SK-N-SH treated with all-trans-retinoic acid at 6 μM for 48 hours (cell line): ENCODE results near the gene MAP1B.

Experiments used
- ATAC-seq: fragments of 200-7000 bp; cut with Tn5 transposase; 3 replicates; pipeline ENCODE4 v1.9.1; 2020; ENCODE audit warnings: mild to moderate bottlenecking, moderate library complexity
- BACH2 ChIP-seq: fragments of 250-450 bp; sonication (Bioruptor Pico); IDR thresholded peaks from 2 replicates; pipeline ENCODE4 v1.9.0; 2021; ENCODE audit warnings: mild to moderate bottlenecking, borderline replicate concordance
- CSDC2 ChIP-seq: fragments of 250-450 bp; sonication (Bioruptor Pico); IDR thresholded peaks from 2 replicates; pipeline ENCODE4 v1.5.0; 2020; ENCODE audit warnings: mild to moderate bottlenecking, moderate library complexity
- ESRRG ChIP-seq: fragments of 250-450 bp; sonication (Bioruptor Pico); IDR thresholded peaks from 2 replicates; pipeline ENCODE4 v1.6.1; 2021; ENCODE audit warnings: mild to moderate bottlenecking
- GLIS3 ChIP-seq: fragments of 250-450 bp; sonication (Bioruptor Pico); IDR thresholded peaks from 2 replicates; pipeline ENCODE4 v1.5.0; 2020; ENCODE audit warnings: mild to moderate bottlenecking, moderate library complexity
- ISL1 ChIP-seq: fragments of 250-450 bp; sonication (Bioruptor Pico); IDR thresholded peaks from 2 replicates; pipeline ENCODE4 v2.1.2; 2022; ENCODE audit warnings: mild to moderate bottlenecking, moderate library complexity
- OSR1 ChIP-seq: fragments of 250-450 bp; sonication (Bioruptor Pico); IDR thresholded peaks from 2 replicates; pipeline ENCODE4 v1.8.0; 2022; ENCODE audit warnings: moderate library complexity, mild to moderate bottlenecking, inconsistent platforms
- POU6F1 ChIP-seq: fragments of 250-450 bp; sonication (Bioruptor Pico); IDR thresholded peaks from 2 replicates; pipeline ENCODE4 v1.8.0; 2021; ENCODE audit warnings: low read depth, mild to moderate bottlenecking, moderate library complexity, borderline replicate concordance
- PPARA ChIP-seq: fragments of 250-450 bp; sonication (Bioruptor Pico); IDR thresholded peaks from 2 replicates; pipeline ENCODE4 v1.5.0; 2020; ENCODE audit warnings: mild to moderate bottlenecking, borderline replicate concordance
- RARB ChIP-seq: fragments of 250-450 bp; sonication (Bioruptor Pico); IDR thresholded peaks from 2 replicates; pipeline ENCODE4 v1.8.0; 2021; ENCODE audit warnings: mild to moderate bottlenecking, moderate library complexity
- SNAI2 ChIP-seq: fragments of 250-450 bp; sonication (Bioruptor Pico); IDR thresholded peaks from 2 replicates; pipeline ENCODE4 v1.5.0; 2020; ENCODE audit warnings: mild to moderate bottlenecking, moderate library complexity
- TCF4 ChIP-seq: fragments of 250-450 bp; sonication (Bioruptor Pico); IDR thresholded peaks from 2 replicates; pipeline ENCODE4 v1.8.0; 2021; ENCODE audit warnings: mild to moderate bottlenecking, moderate library complexity, borderline replicate concordance
- TOX ChIP-seq: fragments of 250-450 bp; sonication (Bioruptor Pico); IDR thresholded peaks from 2 replicates; pipeline ENCODE4 v1.8.0; 2021; ENCODE audit warnings: mild to moderate bottlenecking, moderate library complexity, borderline replicate concordance
- TSHZ2 ChIP-seq: fragments of 250-450 bp; sonication (Bioruptor Pico); IDR thresholded peaks from 2 replicates; pipeline ENCODE4 v1.5.0; 2020; ENCODE audit warnings: mild to moderate bottlenecking, moderate library complexity
- ZC3H10 ChIP-seq: fragments of 250-450 bp; sonication (Bioruptor Pico); IDR thresholded peaks from 2 replicates; pipeline ENCODE4 v1.5.1; 2021; ENCODE audit warnings: mild to moderate bottlenecking, moderate library complexity
- ZFP30 ChIP-seq: fragments of 450-650 bp; formaldehyde crosslinking; IDR thresholded peaks from 2 replicates; pipeline ENCODE4 v1.5.0; 2022; ENCODE audit warnings: mild to moderate bottlenecking, moderate library complexity
- ZNF70 ChIP-seq: fragments of 450-650 bp; formaldehyde crosslinking; IDR thresholded peaks from 2 replicates; pipeline ENCODE4 v1.5.0; 2020; ENCODE audit warnings: mild to moderate bottlenecking, moderate library complexity
- ZNF8 ChIP-seq: fragments of 450-650 bp; formaldehyde crosslinking; IDR thresholded peaks from 2 replicates; pipeline ENCODE4 v1.5.0; 2020; ENCODE audit warnings: mild to moderate bottlenecking, moderate library complexity
- TF ChIP-seq, protein P1 (sequence below): fragments of 250-450 bp; sonication (Bioruptor Pico); IDR thresholded peaks from 2 replicates; pipeline ENCODE4 v1.5.1; 2020; ENCODE audit warnings: low read depth, mild to moderate bottlenecking, moderate library complexity

The MAP1B gene

DNA sequence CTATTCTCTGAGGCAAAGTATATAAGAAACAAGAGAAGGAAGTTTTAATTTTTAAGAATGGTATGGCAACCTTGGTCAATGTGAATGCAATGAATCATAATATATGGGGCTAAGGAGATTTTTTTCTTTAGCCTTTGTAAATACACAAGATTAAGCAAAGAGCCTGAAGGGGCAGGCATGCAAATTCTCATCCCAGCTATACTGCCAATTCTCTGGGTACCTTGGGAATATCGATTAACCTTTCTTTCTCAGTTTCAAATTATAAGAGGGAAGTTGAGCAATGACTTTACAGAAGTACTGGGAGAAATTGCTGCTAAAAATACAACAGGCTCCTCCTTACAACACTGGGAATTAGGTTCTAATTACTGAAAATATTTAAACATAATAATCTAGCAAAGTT, 115.2 kb downstream of the MAP1B start (continued):
- TF ChIP-seq POU6F1 (CRISPR knock-in tag) (no peak), ESRRG (CRISPR knock-in tag) (no peak), ISL1 (CRISPR knock-in tag) (no peak), SNAI2 (CRISPR knock-in tag) (no peak)
- TF ChIP-seq, all 23 proteins: peak for 0

- TF ChIP-seq TCF4 (CRISPR knock-in tag): no peak
- no peak for TF ChIP-seq ISL1 (CRISPR knock-in tag)
- no peak for TF ChIP-seq OSR1 (CRISPR knock-in tag)
- TF ChIP-seq ZNF70: no peak
- TF ChIP-seq TSHZ2 (CRISPR knock-in tag): no peak
- no peak for TF ChIP-seq GLIS3 (CRISPR knock-in tag)
- TF ChIP-seq RARB (CRISPR knock-in tag): no peak
- TF ChIP-seq ESRRG (CRISPR knock-in tag): no peak
- TF ChIP-seq ZC3H10 (CRISPR knock-in tag): no peak
- no peak for TF ChIP-seq CSDC2 (CRISPR knock-in tag)
- TF ChIP-seq, protein P1, sequence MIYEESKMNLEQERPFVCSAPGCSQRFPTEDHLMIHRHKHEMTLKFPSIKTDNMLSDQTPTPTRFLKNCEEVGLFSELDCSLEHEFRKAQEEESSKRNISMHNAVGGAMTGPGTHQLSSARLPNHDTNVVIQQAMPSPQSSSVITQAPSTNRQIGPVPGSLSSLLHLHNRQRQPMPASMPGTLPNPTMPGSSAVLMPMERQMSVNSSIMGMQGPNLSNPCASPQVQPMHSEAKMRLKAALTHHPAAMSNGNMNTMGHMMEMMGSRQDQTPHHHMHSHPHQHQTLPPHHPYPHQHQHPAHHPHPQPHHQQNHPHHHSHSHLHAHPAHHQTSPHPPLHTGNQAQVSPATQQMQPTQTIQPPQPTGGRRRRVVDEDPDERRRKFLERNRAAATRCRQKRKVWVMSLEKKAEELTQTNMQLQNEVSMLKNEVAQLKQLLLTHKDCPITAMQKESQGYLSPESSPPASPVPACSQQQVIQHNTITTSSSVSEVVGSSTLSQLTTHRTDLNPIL: no peak
- ATAC-seq: no peak
Measured at GRCh38 chr5:72223371-72223770, 116.1 kb downstream of the MAP1B start.

DNA sequence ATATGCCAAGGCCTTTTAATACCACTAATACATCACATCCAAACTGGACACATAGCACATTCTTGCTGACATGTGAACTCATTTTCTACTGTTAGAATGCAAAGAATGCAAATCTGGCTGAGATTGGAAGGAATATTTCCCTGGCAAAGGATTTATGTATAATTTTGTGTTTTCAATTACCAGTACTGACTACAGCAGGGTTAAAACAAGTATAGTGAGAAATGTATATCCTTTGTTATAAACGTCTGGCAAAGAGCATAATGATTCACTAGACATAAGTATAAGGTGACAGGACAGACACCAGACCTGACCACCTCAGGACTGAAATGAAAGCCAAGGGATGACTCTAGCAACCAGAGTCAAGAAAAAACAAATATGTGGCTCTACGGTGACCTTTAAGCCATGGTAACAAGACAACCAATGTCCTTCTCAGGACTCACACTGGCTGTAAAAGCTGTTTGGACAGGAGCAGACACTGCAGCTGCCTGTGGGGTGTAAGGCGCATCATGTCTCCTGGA, 117.7 kb downstream of the MAP1B start:
- 0 out of 2 replicates have a peak, but pooled peaks have one; percentile 5 for TF ChIP-seq ZNF8
- TF ChIP-seq, protein P1: peak; percentile 61; the same call in 1 of the 2 replicates
- no peak for TF ChIP-seq BACH2
- TF ChIP-seq ISL1 (CRISPR knock-in tag): peak; percentile 96
- 0 out of 2 replicates have a peak, but pooled peaks have one; percentile 15 for TF ChIP-seq POU6F1 (CRISPR knock-in tag)
- peak; percentile 91 for ATAC-seq

DNA sequence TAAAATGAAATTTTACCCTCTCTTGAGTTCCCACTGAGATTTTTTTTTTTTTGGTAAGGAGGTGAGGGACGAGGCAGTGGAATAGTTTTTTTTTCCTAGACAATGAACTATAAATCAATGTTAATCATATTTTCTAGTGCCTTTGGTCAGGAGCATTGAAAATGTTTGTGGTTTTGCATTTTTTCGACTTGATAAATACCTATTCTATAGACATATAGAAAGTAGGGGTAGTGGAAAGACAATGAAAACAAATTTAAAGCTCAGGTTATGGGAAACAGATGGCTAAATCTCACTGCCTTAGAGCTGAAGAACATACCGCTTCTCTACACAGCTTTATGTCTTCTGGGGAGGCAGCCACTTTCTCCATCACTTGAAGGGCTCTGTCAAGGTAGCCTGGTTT, 118.5 kb downstream of the MAP1B start:
- TF ChIP-seq ZFP30 (CRISPR knock-in tag) (no peak), TOX (CRISPR knock-in tag) (no peak)
- ATAC-seq: no peak

DNA sequence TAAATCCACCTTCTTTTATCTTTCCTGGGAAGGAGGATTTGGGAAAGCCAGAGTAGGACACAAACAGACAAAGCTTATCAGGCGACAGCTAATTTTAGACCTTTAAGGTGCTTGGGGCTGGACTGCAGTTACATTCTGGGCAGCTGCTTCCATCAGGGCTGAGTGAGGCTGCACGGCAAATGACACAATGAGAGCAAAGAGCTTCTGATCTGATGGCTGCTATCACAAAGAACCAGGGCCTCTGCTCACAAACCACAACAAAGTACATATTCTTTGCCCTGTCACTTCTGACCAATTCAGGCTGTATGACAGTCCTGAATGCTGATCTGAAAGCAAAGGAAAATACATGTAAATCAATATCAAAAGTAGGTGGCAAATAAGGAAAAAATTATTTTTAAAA, 119.7 kb downstream of the MAP1B start:
- ATAC-seq: no peak
- TF ChIP-seq ZNF70 (no peak), OSR1 (CRISPR knock-in tag) (no peak), ESRRG (CRISPR knock-in tag) (no peak), PPARA (CRISPR knock-in tag) (no peak)
- TF ChIP-seq, all 23 proteins: peak for 0
